Stimulated activated CD8-positive, alpha-beta memory T cell treated with anti-CD3 and anti-CD28 coated beads, Interleukin-12 subunit alpha, Interleukin-12 subunit beta, amount 100 ng/mL, for 24 hours (primary cell): ENCODE data around the gene SLC15A3.

ENCODE experiments used
- DNase-seq: peaks from one replicate; pipeline ENCODE4 v3.0.0-alpha.2; 2020; ENCODE audit errors: extremely low read depth

The SLC15A3 gene

GRCh38 chr11:60928563-60929001, 23.4 kb downstream of the SLC15A3 start:
- no peak for DNase-seq

DNA sequence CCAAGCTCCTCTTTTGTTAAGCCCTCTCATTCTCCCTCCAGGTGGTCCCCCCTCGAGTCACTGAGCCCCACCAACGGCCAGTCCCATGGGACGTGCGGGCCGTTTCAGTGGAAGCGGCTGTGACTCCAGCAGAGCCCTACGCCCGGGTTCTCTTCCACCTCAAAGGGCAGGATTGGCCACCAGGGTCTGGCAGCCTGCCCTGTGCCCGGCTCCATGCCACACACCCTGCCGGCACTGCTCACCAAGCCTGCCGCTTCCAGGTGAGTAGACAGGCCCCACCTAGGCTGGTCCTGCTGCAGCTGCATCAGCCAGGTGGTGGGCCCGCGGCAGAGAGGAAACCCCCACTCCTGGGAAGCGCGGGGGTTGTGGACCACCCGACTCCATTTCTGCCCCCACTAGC, 24.4 kb downstream of the SLC15A3 start:
- DNase-seq = no peak

DNA sequence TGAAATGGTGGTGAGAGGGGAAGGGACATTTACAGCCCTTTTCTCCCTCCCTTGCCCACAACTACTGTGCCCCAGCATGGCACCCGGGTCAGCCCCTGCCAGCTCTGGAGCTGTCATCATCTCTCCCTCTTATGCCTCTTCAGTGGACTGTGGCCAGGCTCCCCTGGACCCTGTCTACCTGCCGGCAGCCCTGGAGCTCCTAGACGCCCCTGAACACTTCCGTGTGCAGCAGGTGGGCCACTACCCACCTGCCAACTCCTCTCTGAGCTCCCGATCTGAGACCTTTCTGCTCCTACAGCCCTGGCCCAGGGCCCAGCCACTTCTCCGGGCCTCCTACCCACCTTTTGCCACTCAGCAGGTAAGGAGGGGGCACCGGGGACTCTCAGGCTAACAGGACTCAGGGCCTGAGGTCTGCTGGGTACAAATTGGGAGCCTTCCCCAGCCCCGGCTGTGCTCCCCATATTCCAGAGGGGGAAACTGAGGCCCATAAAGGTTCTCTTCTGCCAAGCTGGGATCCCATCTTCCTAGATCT, 24.8 kb downstream of the SLC15A3 start:
- no peak for DNase-seq

GRCh38 chr11:60926500-60926899, 25.5 kb downstream of the SLC15A3 start:
- no peak for DNase-seq

DNA sequence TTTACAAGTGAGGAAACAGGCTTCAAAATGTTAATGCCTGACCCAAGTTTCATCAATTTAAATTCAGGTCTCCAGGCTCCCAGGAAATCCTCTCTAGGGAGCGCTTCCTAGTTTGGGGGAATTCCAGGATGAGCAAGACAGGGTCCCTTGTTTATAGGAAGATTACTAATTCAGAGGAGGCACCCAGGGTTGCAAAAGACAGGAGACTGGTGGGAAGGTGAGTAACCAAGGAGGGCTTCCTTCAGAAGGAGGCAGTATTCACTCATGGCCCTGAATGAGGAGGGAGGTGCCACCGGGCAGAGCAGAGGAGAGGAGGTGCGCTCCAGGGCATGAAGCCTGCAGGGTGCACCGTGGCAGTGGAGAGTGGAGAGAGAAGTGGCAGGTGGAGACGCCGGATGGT, 26.1 kb downstream of the SLC15A3 start:
- no peak for DNase-seq

- DNase-seq = no peak
Measured at GRCh38 chr11:60924906-60925853, 26.8 kb downstream of the SLC15A3 start.

GRCh38 chr11:60924110-60924905, 27.7 kb downstream of the SLC15A3 start, which contains the start of gene TMEM132A:
Gene TMEM132A (plus strand): TSS chr11:60924460. CDS start chr11:60924634, 174 bp downstream.
- DNase-seq = no peak

- no peak for DNase-seq
Measured at GRCh38 chr11:60923800-60924109, 28.2 kb downstream of the SLC15A3 start.

GRCh38 chr11:60923326-60923725, 28.6 kb downstream of the SLC15A3 start:
- no peak for DNase-seq

DNA sequence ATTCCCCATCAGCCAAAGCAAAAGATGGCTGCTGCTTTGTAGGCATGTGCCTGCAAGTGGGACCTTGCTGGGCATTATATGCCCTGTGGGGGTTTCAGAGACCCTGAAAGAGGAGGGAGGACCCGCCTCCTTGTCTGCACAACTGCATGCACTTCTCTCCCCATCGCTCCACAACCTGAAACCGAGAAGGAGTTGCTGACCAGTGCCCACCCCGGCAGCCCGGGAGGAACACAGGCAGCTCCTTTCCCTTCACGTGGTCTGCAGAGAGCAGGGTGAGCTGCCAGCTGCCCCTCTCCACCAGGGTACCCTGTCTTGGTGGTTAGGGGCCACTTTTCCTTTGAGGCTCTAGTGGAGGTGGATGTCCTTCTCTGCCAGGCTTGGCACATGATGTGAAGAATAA, 29.1 kb downstream of the SLC15A3 start:
- no peak for DNase-seq

DNA sequence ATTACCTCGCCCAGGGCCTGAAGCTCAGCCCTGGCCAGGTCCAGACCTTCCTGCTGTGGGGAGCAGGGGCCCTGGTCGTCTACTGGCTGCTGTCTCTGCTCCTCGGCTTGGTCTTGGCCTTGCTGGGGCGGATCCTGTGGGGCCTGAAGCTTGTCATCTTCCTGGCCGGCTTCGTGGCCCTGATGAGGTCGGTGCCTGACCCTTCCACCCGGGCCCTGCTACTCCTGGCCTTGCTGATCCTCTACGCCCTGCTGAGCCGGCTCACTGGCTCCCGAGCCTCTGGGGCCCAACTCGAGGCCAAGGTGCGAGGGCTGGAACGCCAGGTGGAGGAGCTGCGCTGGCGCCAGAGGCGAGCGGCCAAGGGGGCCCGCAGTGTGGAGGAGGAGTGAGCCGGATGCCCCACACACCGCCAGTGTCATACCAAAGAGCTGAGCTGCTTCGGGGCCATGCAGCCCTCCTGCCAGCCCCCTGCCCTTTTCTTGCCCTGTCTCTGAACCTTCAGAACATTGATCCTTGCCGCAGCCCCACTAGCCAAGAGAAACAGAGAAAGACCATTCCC, 30.1 kb downstream of the SLC15A3 start:
- DNase-seq = no peak

GRCh38 chr11:60921259-60921658, 30.7 kb downstream of the SLC15A3 start:
- DNase-seq = no peak

DNA sequence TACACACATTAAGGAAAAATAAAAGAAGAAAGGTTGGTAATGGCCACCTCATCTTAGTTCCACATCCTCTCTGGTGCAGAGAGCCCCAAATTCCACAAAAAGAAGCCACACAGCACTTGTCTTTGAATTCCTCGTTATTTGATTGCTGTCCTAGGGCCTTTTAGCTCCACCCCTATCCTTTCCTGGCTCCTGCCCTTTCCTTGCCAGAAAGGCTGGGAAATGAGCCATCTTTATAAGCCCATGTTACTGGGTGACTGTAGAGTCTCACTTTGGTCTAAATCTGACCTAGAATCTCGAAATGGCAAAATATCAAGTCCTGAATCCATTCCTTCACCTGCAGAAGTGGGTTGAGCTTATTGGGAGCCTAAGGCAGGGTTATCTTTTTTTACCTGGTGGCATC, 32.0 kb downstream of the SLC15A3 start:
- no peak for DNase-seq

DNA sequence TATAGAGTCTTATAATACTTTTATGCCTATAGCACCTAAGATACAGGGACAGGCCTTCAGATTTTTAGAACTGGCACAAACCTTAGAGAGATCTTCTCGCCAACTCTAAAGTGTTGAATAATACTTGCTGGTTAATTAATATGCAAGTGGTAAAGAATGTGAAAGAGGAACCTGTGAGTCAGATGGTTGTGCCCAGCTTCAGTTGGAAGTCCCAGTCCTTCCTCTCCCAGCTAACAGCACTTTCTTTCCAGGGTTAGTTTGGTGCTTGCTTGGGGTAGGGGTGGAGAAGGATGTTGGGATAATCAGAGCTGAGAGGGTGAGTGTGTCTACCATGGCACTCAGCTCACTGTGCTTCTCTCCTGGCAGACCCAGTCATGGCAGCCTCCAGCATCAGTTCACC, 32.7 kb downstream of the SLC15A3 start:
- DNase-seq = no peak

DNA sequence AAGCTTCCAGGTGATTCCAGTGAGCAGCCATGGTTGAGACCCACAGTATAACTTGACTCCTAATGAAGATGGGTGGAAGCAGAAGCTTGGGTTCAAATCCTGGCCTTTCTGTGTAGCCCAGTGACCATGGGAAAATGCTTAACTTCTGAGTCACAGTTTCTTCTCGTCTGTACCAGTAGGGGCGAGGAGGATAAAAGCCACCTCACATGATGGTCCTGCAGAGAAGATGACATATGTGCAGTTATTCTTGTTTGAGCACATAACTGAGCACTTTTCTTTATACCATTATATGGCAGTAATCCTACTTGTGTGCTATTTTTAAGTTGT, 33.1 kb downstream of the SLC15A3 start:
- no peak for DNase-seq

GRCh38 chr11:60918251-60918938, 33.6 kb downstream of the SLC15A3 start:
- DNase-seq = no peak

DNA sequence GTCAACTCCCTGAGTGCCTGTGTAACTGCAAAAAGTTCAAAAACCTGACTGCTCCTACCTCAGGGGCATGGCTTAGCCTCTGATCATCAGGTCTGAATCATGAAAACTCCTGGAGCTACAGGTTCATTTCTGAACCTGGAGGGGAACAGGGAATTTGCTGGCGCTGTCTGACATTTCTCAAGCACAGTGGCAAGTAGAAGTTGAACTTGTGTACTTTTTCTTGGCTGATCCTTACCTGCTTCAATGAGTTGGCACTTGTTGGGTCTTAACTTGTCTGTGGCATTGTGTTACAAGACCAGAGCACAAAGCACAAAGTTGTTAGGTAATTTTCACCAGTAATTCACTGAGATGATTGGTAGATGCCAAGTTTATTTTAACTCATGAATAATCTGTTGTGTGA, 34.7 kb downstream of the SLC15A3 start:
- DNase-seq = no peak

- no peak for DNase-seq
Measured at GRCh38 chr11:60916669-60917206, 35.2 kb downstream of the SLC15A3 start.

- DNase-seq = peak; percentile 31
Measured at GRCh38 chr11:60915248-60915914, 36.6 kb downstream of the SLC15A3 start.

DNA sequence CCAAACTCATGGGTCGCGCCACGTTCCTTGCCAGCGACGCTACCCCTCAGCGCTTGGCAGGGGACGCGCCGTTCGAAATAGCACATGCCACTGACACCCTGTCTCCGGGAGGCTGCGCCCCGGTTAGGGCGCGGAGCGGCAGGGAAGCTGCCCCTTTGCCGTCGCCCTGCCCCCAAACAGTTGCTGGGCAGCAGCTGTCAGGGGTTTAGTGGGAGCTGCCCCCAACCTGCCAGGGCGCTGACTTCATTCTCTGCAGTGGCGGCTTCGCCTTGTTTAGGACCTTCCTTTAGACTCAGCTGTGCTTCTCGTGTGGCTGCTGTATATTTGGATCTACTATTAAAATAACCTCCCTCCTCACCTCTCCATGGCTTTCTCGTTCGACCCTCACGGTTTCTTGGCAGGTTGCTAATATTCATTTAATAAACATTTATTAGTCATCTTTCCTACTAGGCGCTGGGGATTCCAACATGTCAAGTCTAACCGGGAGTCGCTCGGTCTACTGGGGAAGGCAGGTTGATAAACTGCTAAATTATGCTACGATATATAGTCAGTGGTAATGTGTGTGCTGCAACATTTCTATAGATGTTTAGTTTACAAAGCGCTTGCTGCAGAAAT, 37.2 kb downstream of the SLC15A3 start:
- no peak for DNase-seq
